Breast epithelium (tissue), 4 donors: Measurements from ENCODE around the gene GPR153. TPM values are rescaled to one million over a fixed set of nuclear protein-coding genes. Genes with fewer than 3 reads are reported as not detected.

ENCODE experiments used
- DNase-seq, 2 donors: peaks; one replicate each; pipeline ENCODE4 v3.0.0-alpha.2; 2019; ENCODE audit warnings: low spot score in 2 of 2
- H3K27ac ChIP-seq, 2 donors: fragments of 200-600 bp; sonication (generic) in 1 of 2; one replicate each; pipeline ENCODE4 v1.5.1; 2016 to 2019; ENCODE audit warnings: mild to moderate bottlenecking in 1 of 2
- H3K27me3 ChIP-seq, 2 donors: fragments of 200-600 bp; sonication (generic) in 1 of 2; one replicate each; pipeline versions ENCODE4 v1.5.1 to v1.6.0; 2017 to 2019; ENCODE audit warnings: control low read depth in 1 of 2, mild to moderate bottlenecking in 1 of 2
- H3K36me3 ChIP-seq: fragments of 200-600 bp; one replicate; pipeline ENCODE4 v1.5.1; 2019
- H3K4me1 ChIP-seq, 2 donors: fragments of 200-600 bp; sonication (generic); one replicate each; pipeline ENCODE4 v1.5.1; 2016 to 2019; ENCODE audit warnings: control low read depth in 1 of 2
- H3K4me3 ChIP-seq, 3 donors: fragments of 200-600 bp; sonication (generic); 1 replicate in 2 of 3; 2 replicates in 1 of 3; pipeline ENCODE4 v1.5.1; 2016 to 2019; ENCODE audit warnings: mild to moderate bottlenecking in 3 of 3, moderate library complexity in 2 of 3
- H3K9me3 ChIP-seq, 2 donors: fragments of 200-600 bp; sonication (generic) in 1 of 2; one replicate each; pipeline ENCODE4 v1.5.1; 2016 to 2019; ENCODE audit warnings: control low read depth in 1 of 2
- POLR2A ChIP-seq: fragments of 450-650 bp; IDR thresholded peaks from one replicate; pipeline ENCODE4 v1.6.1; 2016; ENCODE audit warnings: antibody characterized with exemption, mild to moderate bottlenecking, moderate library complexity
- POLR2AphosphoS5 ChIP-seq, 3 donors: sonication (generic); formaldehyde crosslinking; IDR thresholded peaks; one replicate each; pipeline ENCODE4 v1.6.1; 2017; ENCODE audit warnings: antibody characterized with exemption in 3 of 3
- intact Hi-C: fragments of 100-400 bp; cut with DNase I; formaldehyde crosslinking; loops from one replicate; pipeline ENCODE4 v1.15.1; 2023; ENCODE audit warnings: low total_unique reads
- total RNA-seq, 3 donors: library from RNA; depleted of rRNA; stranded (reverse); fragments of >200 nt; gene quantifications; one replicate each; pipeline ENCODE4 v1.1.0, GENCODE V29; 2016
- TF ChIP-seq, protein P1 (sequence below), 3 donors: fragments of 450-650 bp; IDR thresholded peaks; one replicate each; pipeline ENCODE4 v1.5.1; 2016 to 2017; ENCODE audit warnings: antibody characterized with exemption in 3 of 3, mild to moderate bottlenecking in 3 of 3, moderate library complexity in 3 of 3

The GPR153 gene
- total RNA-seq, 3 donors from 2014 or later = 5.4 to 34.6 (median 6.6) TPM

DNA sequence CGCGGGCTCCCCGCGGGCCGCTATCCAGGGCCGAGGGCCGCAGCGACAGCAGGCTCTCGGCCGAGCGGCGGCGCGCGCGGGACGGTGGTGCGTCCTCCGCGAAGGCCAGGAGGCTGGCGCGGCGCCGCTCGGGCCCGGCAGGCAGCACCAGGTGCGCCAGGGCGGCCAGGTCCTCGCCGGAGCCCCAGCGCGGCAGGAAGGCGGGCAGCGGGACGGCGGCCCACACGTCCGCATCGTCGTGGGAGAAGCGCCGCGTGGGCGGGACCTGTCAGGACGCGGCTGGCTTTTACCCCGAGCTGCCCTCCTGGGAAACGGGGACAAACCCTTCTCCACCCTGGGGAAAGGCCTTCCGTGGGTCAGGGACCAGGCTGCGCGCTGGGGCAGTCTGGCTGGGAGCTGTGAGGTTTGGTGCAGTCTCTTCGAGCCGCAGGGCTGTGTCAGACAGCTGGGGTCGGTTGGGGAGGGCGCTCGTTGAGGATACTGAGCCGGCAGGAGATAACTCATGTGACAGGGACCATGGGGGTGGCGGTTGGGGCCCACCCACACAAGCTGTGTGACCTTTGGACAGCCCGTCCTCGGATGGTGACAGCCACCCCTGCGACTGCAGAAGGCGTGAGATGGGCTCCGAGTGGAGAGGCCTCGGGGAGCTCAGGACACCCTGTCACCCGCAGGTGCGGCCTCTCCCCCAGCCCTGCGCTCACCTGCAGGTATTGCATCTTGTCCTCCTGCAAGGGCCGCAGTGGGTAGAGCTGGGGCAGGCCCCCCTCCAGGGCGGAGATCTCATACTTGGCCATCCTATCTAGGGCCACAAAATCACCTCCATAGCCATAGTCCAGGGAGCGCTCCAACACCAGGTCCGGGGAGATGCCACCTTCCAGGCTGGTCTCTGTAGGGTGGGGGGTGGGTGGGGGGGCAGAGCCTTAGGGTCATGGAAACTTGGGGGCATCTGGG, 10.9 kb downstream of the GPR153 start:
- DNase-seq = no peak
- peaks cover 0 to 5% of the 10 kb centered on the region in 2 donors for H3K4me1 ChIP-seq
- no peaks in the 10 kb centered on the region for H3K9me3 ChIP-seq
- H3K27ac ChIP-seq = no peak overlapping the region
- TF ChIP-seq POLR2A (no peak), POLR2AphosphoS5 (IDR thresholded peaks at IDR 0.05) (no peak)
- TF ChIP-seq, protein P1, sequence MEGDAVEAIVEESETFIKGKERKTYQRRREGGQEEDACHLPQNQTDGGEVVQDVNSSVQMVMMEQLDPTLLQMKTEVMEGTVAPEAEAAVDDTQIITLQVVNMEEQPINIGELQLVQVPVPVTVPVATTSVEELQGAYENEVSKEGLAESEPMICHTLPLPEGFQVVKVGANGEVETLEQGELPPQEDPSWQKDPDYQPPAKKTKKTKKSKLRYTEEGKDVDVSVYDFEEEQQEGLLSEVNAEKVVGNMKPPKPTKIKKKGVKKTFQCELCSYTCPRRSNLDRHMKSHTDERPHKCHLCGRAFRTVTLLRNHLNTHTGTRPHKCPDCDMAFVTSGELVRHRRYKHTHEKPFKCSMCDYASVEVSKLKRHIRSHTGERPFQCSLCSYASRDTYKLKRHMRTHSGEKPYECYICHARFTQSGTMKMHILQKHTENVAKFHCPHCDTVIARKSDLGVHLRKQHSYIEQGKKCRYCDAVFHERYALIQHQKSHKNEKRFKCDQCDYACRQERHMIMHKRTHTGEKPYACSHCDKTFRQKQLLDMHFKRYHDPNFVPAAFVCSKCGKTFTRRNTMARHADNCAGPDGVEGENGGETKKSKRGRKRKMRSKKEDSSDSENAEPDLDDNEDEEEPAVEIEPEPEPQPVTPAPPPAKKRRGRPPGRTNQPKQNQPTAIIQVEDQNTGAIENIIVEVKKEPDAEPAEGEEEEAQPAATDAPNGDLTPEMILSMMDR (IDR thresholded peaks at IDR 0.05) = no peak
- intact Hi-C loops = no loop called here
- peaks cover 9 to 54% of the 10 kb centered on the region in 2 donors for H3K27me3 ChIP-seq
- no peaks in the 10 kb centered on the region for H3K36me3 ChIP-seq
- H3K4me3 ChIP-seq = peak overlapping the region in 1 of 3 donors; percentile 57

DNA sequence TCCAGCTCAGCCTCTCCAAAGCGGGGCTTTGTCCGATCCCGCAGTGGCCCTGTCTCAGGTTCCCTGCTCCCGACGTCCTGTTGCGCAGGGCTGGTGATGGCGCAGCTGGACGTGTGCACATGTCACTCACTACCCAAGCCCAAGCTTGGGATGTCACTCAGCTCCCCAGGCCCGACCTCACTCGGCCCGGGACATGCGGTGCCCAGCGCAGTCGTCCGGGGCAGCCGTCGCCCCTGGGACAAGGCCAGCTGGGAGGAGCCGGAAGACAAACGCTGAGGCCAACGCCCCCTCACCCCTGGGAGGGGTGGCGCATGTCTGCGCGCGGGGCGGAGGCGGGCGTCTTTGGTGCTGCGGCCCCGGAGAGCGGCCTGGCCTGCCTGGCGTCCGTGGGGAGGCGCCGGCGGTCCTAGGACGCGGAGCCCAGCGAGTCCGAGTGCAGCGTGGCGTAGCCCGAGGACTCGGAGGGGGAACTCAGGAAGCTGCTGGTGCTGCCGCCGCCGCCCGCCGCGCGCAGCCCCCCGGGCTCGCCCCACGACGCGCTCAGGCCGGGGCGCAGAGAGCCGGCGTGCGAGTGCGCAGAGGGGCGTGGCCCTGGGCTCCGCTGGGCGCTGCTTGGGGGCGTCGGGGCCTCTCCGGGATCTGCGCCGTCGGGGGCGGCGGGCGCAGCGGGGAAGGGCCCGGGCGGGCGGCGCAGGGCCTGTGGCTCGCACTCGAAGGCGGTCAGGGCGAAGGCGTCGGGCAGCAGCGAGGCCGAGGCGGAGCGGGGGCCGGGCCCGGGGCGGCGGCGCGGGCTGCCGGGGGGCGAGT, 11.8 kb downstream of the GPR153 start:
- Histone ChIP-seq H3K27me3 (peaks cover 9 to 63% of the 10 kb centered on the region in 2 donors), H3K36me3 (no peaks in the 10 kb centered on the region), H3K4me1 (peaks cover 0 to 5% of the 10 kb centered on the region in 2 donors), H3K9me3 (no peaks in the 10 kb centered on the region), H3K27ac (no peak overlapping the region), H3K4me3 (peak overlapping the region in 2 of 3 donors; percentile 22 to 57)
- no peak for TF ChIP-seq POLR2A
- TF ChIP-seq, protein P1 (IDR thresholded peaks at IDR 0.05) = no peak
- no peak for TF ChIP-seq POLR2AphosphoS5 (IDR thresholded peaks at IDR 0.05)
- no peak for DNase-seq
- intact Hi-C loops = no loop called here

DNA sequence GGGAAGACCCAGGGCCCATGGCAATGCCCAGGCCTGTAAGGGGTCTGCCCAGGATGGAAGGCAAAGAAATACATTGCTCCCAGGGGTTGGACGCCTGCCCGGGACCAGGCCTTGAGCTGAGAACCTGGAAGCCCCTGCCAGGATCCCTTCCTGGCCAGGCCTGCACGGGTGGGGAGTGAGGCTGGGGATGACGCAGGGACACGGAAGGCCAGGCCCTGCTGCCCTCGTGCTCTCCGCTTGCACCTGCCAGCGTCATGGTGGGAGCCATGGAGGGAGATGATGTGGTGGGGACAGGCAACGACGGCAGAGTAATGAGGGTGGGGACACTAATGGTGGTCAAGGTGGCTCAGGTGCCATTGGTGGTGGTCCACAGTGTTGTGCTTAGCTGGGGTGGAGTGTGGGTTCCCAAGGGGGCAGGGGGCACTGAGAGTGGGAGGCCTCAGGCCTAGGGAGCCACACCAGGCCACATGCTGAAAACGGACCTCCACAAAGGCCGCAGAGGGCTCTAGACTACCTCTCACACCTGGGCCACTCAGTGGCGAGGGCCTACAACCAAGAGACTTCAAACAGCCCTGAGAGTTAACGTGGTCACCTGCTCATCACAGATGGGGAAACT, 12.6 kb downstream of the GPR153 start:
- intact Hi-C loops = no loop called here
- H3K4me1 ChIP-seq = peaks cover 0 to 5% of the 10 kb centered on the region in 2 donors
- H3K9me3 ChIP-seq = no peaks in the 10 kb centered on the region
- H3K27ac ChIP-seq = no peak overlapping the region
- DNase-seq = no peak
- no peaks in the 10 kb centered on the region for H3K36me3 ChIP-seq
- peaks cover 17 to 72% of the 10 kb centered on the region in 2 donors for H3K27me3 ChIP-seq
- H3K4me3 ChIP-seq = no peak overlapping the region
- TF ChIP-seq POLR2AphosphoS5 (IDR thresholded peaks at IDR 0.05) (no peak), POLR2A (no peak)

DNA sequence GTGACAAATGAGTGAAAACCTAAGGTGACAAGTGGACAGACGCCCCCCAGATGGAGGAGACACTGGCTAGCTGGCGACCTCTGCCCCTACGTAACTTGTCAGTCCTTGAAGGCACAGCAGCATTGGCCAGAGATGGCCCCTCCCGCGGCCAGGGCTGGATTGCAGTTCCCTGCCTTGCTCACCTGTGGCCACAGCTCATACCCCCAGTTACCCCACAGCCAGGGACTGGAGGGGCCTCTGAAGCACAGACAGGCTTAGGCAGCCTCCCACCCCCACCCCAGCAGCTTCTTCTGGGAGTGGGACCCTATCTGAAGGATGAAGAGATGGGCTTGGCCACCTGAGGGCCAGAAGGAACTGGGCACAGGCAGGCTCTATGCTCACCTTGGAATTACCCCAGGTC, 13.2 kb downstream of the GPR153 start:
- Histone ChIP-seq H3K27me3 (peaks cover 20 to 78% of the 10 kb centered on the region in 2 donors), H3K36me3 (no peaks in the 10 kb centered on the region), H3K27ac (no peak overlapping the region), H3K4me1 (peaks cover 0 to 5% of the 10 kb centered on the region in 2 donors), H3K9me3 (no peaks in the 10 kb centered on the region), H3K4me3 (no peak overlapping the region)
- DNase-seq = no peak
- intact Hi-C loops = no loop called here
- TF ChIP-seq, protein P1 (IDR thresholded peaks at IDR 0.05) = no peak
- TF ChIP-seq POLR2A (no peak), POLR2AphosphoS5 (IDR thresholded peaks at IDR 0.05) (no peak)
